ENCODE measurements around the gene COMMD4. TPM values are rescaled to one million over a fixed set of nuclear protein-coding genes. Genes with fewer than 3 reads are reported as not detected.

The COMMD4 gene
- total RNA-seq, 1 experiment from 2014 or later: 116 TPM

- ChIA-PET CTCF (no interaction called here), POLR2A (ENCODE audit: unreplicated experiment) (interaction anchor here (0.6 kb wide), 1 partner anchor 88 kb away, joined by 6 read pairs; no protein-coding TSS in a partner anchor)
- H3K27ac ChIP-seq (ENCODE audit: low read length): no peak overlapping the region
- no peak overlapping the region for H2AFZ ChIP-seq (ENCODE audit: low read length)
- H3K9ac ChIP-seq (ENCODE audit: low read length): no peak overlapping the region
- H3K4me1 ChIP-seq (ENCODE audit: insufficient read depth, low read length): peaks cover 8% of the 10 kb centered on the region
- H3K4me3 ChIP-seq (ENCODE audit: low read length): no peak overlapping the region
- H3K36me3 ChIP-seq (ENCODE audit: low read depth, low read length): peaks cover 13% of the 10 kb centered on the region
- H4K20me1 ChIP-seq (ENCODE audit: low read length): no peaks in the 10 kb centered on the region
- no peak overlapping the region for H3K4me2 ChIP-seq (ENCODE audit: low read length)
- DNase-seq (no peak), ATAC-seq (no peak)
- no TSS peak for BruUV-seq (replicated peaks)
- H3K9me3 ChIP-seq (ENCODE audit: low read length): no peaks in the 10 kb centered on the region
- H3F3A ChIP-seq (ENCODE audit: low read length, unreplicated experiment): no peaks in the 10 kb centered on the region
- intact Hi-C loops (cut with micrococcal nuclease): loop anchor here (10.0 kb wide), 1 partner anchor 281 kb away; the partner anchor contains the start of genes IMP3 and SNX33
- H3K27me3 ChIP-seq (ENCODE audit: low read length): no peaks in the 10 kb centered on the region
- peaks cover 13% of the 10 kb centered on the region; the same call in 1 of the 2 replicates for H3K79me2 ChIP-seq (ENCODE audit: low read length)
- TF ChIP-seq EZH2 (IDR thresholded peaks at IDR 0.05; ENCODE audit: low read length, unreplicated experiment) (no peak), CTCF (conservative IDR thresholded peaks at IDR 0.05; ENCODE audit: low read depth, low read length) (no peak), EZH2phosphoT487 (IDR thresholded peaks at IDR 0.05; ENCODE audit: borderline replicate concordance, low read length) (no peak)
- no peaks in the 10 kb centered on the region for H3K9me2 ChIP-seq (replicated peaks; ENCODE audit: low read length)
Measured at GRCh38 chr15:75363786-75364185, 27.9 kb downstream of the COMMD4 start.

- Histone ChIP-seq H3K4me1 (ENCODE audit: insufficient read depth, low read length) (peaks cover 16% of the 10 kb centered on the region), H3K36me3 (ENCODE audit: low read depth, low read length) (peaks cover 12% of the 10 kb centered on the region), H2AFZ (ENCODE audit: low read length) (no peak overlapping the region), H3K4me2 (ENCODE audit: low read length) (no peak overlapping the region), H3K27me3 (ENCODE audit: low read length) (no peaks in the 10 kb centered on the region), H3F3A (ENCODE audit: low read length, unreplicated experiment) (no peaks in the 10 kb centered on the region), H4K20me1 (ENCODE audit: low read length) (no peaks in the 10 kb centered on the region), H3K27ac (ENCODE audit: low read length) (no peak overlapping the region), H3K4me3 (ENCODE audit: low read length) (no peak overlapping the region), H3K9me3 (ENCODE audit: low read length) (no peaks in the 10 kb centered on the region), H3K9ac (ENCODE audit: low read length) (no peak overlapping the region), H3K9me2 (replicated peaks; ENCODE audit: low read length) (no peaks in the 10 kb centered on the region), H3K79me2 (ENCODE audit: low read length) (peaks cover 24% of the 10 kb centered on the region; the same call in 1 of the 2 replicates)
- BruUV-seq (replicated peaks): no TSS peak
- POLR2A ChIA-PET (ENCODE audit: unreplicated experiment): no interaction called here
- no peak for ATAC-seq
- intact Hi-C loops (cut with micrococcal nuclease): loop anchor here (10.0 kb wide), 1 partner anchor 280 kb away; the partner anchor contains the start of genes IMP3 and SNX33
- no peak for DNase-seq
- TF ChIP-seq CTCF (conservative IDR thresholded peaks at IDR 0.05; ENCODE audit: low read depth, low read length): no peak
- TF ChIP-seq EZH2phosphoT487 (IDR thresholded peaks at IDR 0.05; ENCODE audit: borderline replicate concordance, low read length): no peak
- no peak for TF ChIP-seq EZH2 (IDR thresholded peaks at IDR 0.05; ENCODE audit: low read length, unreplicated experiment)
- CTCF ChIA-PET: no interaction called here
Measured at GRCh38 chr15:75364881-75365280, 29.0 kb downstream of the COMMD4 start.

GRCh38 chr15:75366163-75366562 is 30.3 kb downstream of the COMMD4 start:
- POLR2A ChIA-PET (ENCODE audit: unreplicated experiment): no interaction called here

More at GRCh38 chr15:75366163-75366562, 30.3 kb downstream of the COMMD4 start:
- Histone ChIP-seq H3K9me3 (ENCODE audit: low read length) (no peaks in the 10 kb centered on the region), H3K79me2 (ENCODE audit: low read length) (peaks cover 29% of the 10 kb centered on the region; the same call in 1 of the 2 replicates), H3K9me2 (replicated peaks; ENCODE audit: low read length) (no peaks in the 10 kb centered on the region), H3K36me3 (ENCODE audit: low read depth, low read length) (peaks cover 23% of the 10 kb centered on the region), H3K4me1 (ENCODE audit: insufficient read depth, low read length) (peaks cover 16% of the 10 kb centered on the region), H3K27ac (ENCODE audit: low read length) (no peak overlapping the region), H3K9ac (ENCODE audit: low read length) (no peak overlapping the region), H3F3A (ENCODE audit: low read length, unreplicated experiment) (no peaks in the 10 kb centered on the region), H3K4me3 (ENCODE audit: low read length) (no peak overlapping the region), H3K4me2 (ENCODE audit: low read length) (no peak overlapping the region), H3K27me3 (ENCODE audit: low read length) (no peaks in the 10 kb centered on the region), H2AFZ (ENCODE audit: low read length) (no peak overlapping the region), H4K20me1 (ENCODE audit: low read length) (no peaks in the 10 kb centered on the region)
- BruUV-seq (replicated peaks): no TSS peak
- TF ChIP-seq EZH2 (IDR thresholded peaks at IDR 0.05; ENCODE audit: low read length, unreplicated experiment) (no peak), EZH2phosphoT487 (IDR thresholded peaks at IDR 0.05; ENCODE audit: borderline replicate concordance, low read length) (no peak), CTCF (conservative IDR thresholded peaks at IDR 0.05; ENCODE audit: low read depth, low read length) (no peak)
- CTCF ChIA-PET: no interaction called here
- intact Hi-C loops (cut with micrococcal nuclease): loop anchor here (10.0 kb wide), 1 partner anchor 279 kb away; the partner anchor contains the start of genes IMP3 and SNX33
- ATAC-seq (no peak), DNase-seq (no peak)

Data from PC-3 (cell line).